NT2/D1 (cell line): ENCODE measurements around the gene MKLN1.

Source experiments
- DNase-seq: peaks from one replicate; pipeline ENCODE4 v3.0.0-alpha.2; 2011; ENCODE audit warnings: low read depth, low spot score
- H3K27me3 ChIP-seq: 2 replicates; pipeline ENCODE4 v1.6.0; 2011; ENCODE audit warnings: mild to moderate bottlenecking; ENCODE audit not compliant: insufficient read length, insufficient read depth
- H3K36me3 ChIP-seq: 2 replicates; pipeline ENCODE4 v1.6.1; 2011; ENCODE audit warnings: mild to moderate bottlenecking, low read length, mixed read lengths; ENCODE audit not compliant: insufficient read depth, insufficient read length
- H3K4me1 ChIP-seq: 2 replicates; pipeline ENCODE4 v1.5.1; 2011; ENCODE audit not compliant: insufficient read depth, insufficient read length
- H3K4me3 ChIP-seq: 2 replicates; pipeline ENCODE4 v1.5.1; 2011; ENCODE audit warnings: low read depth; ENCODE audit not compliant: insufficient read length
- H3K9ac ChIP-seq: 2 replicates; pipeline ENCODE4 v1.6.0; 2011; ENCODE audit warnings: low read depth; ENCODE audit not compliant: insufficient read length
- H3K9me3 ChIP-seq: 2 replicates; pipeline ENCODE4 v1.5.1; 2011; ENCODE audit warnings: mild to moderate bottlenecking, low read length; ENCODE audit not compliant: insufficient read depth
- SUZ12 ChIP-seq: IDR thresholded peaks from 2 replicates; pipeline ENCODE4 v1.6.1; 2011; ENCODE audit not compliant: insufficient read length, insufficient read depth; ENCODE audit errors: extremely low read depth
- YY1 ChIP-seq: IDR thresholded peaks from 2 replicates; pipeline ENCODE4 v1.6.1; 2011; ENCODE audit not compliant: insufficient read length, insufficient read depth
- ZNF274 ChIP-seq: IDR thresholded peaks from 2 replicates; pipeline ENCODE4 v1.6.1; 2011; ENCODE audit warnings: mild to moderate bottlenecking, low read depth, low read length

The MKLN1 gene

DNA sequence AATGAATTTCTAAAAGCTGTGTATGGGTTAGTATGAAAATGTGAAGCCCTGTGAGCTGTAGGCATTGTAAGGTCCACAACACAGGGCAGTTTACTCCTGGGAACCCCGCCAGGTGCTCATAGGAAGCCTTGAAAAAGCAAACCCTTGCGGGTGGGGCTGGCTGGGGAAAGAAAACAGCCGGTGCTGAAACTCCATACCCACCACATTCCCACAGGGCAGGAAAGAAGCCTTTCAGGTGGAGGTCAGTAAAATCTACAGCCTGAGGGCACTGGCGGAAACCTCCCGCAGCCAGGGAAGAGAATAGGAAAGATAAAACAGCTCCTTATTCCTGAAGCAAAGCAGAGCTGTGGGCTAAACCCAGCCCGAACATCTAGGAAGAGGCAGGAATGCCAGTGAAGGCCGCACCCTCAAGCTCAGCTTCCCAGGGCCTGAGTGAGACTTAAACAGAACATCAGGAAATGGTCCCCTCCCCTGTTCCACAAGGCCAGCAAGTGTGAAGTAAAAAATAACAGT lies 194.0 kb downstream of the MKLN1 start:
- no peak for DNase-seq
- no peak for TF ChIP-seq YY1
- Histone ChIP-seq H3K36me3 (peaks cover 20% of the 10 kb centered on the region), H3K27me3 (no peaks in the 10 kb centered on the region), H3K9ac (no peak overlapping the region), H3K9me3 (no peaks in the 10 kb centered on the region), H3K4me1 (peaks cover 10% of the 10 kb centered on the region), H3K4me3 (no peak overlapping the region)

DNA sequence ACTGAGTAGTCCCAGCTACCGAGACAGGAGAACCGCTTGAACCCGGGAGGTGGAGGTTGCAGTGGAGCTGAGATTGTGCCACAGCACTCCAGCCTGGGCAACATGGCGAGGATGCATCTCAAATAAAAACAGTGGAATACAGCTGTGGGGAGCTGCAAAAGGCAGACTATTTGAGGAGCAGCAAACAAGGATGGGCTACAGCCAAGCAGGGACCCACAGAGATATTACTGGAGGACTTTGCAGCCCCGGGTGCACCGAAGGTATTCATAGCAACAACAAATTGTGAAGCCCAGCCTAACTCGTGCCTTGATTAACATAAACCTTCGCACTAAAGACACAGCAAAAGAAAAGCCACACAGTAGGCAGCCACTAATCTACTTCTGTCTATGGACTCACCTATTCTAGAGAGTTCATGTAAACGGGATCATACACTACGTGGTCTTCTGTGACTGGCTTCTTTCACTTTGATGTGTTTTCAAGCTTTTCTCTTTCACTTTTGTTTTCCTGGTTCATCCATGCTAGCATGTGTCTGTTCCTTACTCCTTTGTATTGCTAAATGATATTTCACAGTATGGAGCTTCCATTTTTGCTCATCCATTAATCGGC lies 194.8 kb downstream of the MKLN1 start:
- Histone ChIP-seq H3K9me3 (no peaks in the 10 kb centered on the region), H3K4me3 (no peak overlapping the region), H3K4me1 (peaks cover 10% of the 10 kb centered on the region), H3K36me3 (peaks cover 16% of the 10 kb centered on the region), H3K9ac (no peak overlapping the region), H3K27me3 (no peaks in the 10 kb centered on the region)
- no peak for DNase-seq
- TF ChIP-seq SUZ12 (no peak), ZNF274 (no peak), YY1 (no peak)

GRCh38 chr7:131524115-131524514 lies 196.4 kb downstream of the MKLN1 start:
- no peak for DNase-seq

DNA sequence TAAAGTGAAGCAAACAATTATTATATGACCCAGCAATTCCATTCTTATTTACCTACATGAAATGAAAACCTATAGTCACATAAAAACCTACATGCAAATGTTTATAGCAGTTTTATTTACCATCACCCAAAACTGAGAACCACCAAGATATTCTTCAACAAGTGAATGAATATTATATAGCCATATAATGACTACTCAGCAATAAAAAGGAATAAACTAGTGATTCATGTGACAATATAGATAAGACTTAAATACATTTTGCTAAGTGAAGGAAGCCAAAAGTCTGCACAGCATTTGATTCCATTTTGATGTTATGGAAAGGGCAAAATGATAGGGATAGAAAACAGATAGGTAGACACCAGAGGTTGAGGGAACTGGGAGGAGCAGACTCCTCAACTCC lies 197.0 kb downstream of the MKLN1 start:
- no peak for TF ChIP-seq SUZ12
- no peak for TF ChIP-seq ZNF274
- TF ChIP-seq YY1 = no peak
- no peaks in the 10 kb centered on the region for H3K27me3 ChIP-seq
- no peak overlapping the region for H3K4me3 ChIP-seq
- H3K9me3 ChIP-seq = no peaks in the 10 kb centered on the region
- no peak overlapping the region for H3K9ac ChIP-seq
- no peak for DNase-seq
- peaks cover 14% of the 10 kb centered on the region for H3K4me1 ChIP-seq
- peaks cover 14% of the 10 kb centered on the region for H3K36me3 ChIP-seq

More at GRCh38 chr7:131524115-131524514, 196.4 kb downstream of the MKLN1 start:
- no peaks in the 10 kb centered on the region for H3K27me3 ChIP-seq
- H3K4me1 ChIP-seq = peaks cover 10% of the 10 kb centered on the region
- H3K36me3 ChIP-seq = peaks cover 12% of the 10 kb centered on the region
- H3K9me3 ChIP-seq = no peaks in the 10 kb centered on the region
- H3K9ac ChIP-seq = no peak overlapping the region
- H3K4me3 ChIP-seq = no peak overlapping the region
- TF ChIP-seq ZNF274 (no peak), SUZ12 (no peak), YY1 (no peak)

GRCh38 chr7:131525820-131526219 lies 198.1 kb downstream of the MKLN1 start:
- Histone ChIP-seq H3K4me3 (peak overlapping the region; percentile 5), H3K4me1 (peaks cover 19% of the 10 kb centered on the region), H3K27me3 (no peaks in the 10 kb centered on the region), H3K36me3 (peaks cover 15% of the 10 kb centered on the region), H3K9ac (no peak overlapping the region), H3K9me3 (no peaks in the 10 kb centered on the region)
- DNase-seq = no peak
- TF ChIP-seq YY1 = no peak
- no peak for TF ChIP-seq ZNF274
- TF ChIP-seq SUZ12 = no peak

DNA sequence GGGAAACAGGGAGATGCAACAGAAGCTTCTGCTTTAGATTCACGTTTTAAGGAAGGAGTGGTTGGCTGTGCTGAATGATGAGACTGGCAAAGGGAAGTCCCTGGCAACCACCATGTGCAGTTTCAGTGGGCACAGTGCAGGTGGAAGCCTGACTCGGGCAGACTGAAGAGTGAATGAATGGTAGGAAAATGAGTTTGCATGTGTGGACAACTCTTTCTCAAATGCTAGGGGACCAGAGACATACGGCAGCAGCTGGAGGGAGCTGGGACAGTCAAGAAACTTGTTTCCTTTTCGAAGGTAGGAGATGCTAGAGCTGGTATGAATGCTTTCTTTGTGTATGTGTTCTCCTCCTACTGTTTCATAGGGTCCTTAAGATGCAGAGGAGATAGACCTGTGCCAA lies 199.8 kb downstream of the MKLN1 start:
- TF ChIP-seq ZNF274 = no peak
- TF ChIP-seq SUZ12 = no peak
- TF ChIP-seq YY1 = no peak
- peaks cover 17% of the 10 kb centered on the region for H3K4me1 ChIP-seq
- no peak for DNase-seq
- no peak overlapping the region for H3K9ac ChIP-seq
- no peaks in the 10 kb centered on the region for H3K9me3 ChIP-seq
- H3K36me3 ChIP-seq = peaks cover 23% of the 10 kb centered on the region
- no peak overlapping the region for H3K4me3 ChIP-seq
- H3K27me3 ChIP-seq = no peaks in the 10 kb centered on the region

DNA sequence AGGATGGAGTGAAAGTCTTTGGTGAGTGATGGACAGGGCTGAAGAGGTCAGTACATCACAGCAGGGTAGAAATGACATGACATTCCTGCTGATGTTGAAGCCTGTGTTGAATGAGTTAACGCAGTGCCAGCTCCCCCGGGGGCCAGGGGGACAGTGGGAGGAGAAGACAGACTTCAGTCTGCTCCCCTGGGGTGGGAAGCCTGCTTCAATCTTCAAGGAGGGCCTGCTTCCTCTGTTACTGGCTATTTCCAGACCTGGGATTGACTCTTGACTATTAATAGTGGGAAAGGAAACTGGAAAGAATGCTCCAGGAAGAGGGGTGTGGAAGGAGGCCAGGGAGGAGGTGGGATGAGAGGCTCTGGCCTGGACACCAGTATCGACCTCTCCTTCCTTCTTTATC lies 201.5 kb downstream of the MKLN1 start:
- H3K27me3 ChIP-seq = no peaks in the 10 kb centered on the region

More for the DNA sequence above, 201.5 kb downstream of the MKLN1 start:
- H3K36me3 ChIP-seq = peaks cover 40% of the 10 kb centered on the region
- no peak overlapping the region for H3K4me3 ChIP-seq
- DNase-seq = no peak
- no peaks in the 10 kb centered on the region for H3K9me3 ChIP-seq
- peaks cover 17% of the 10 kb centered on the region for H3K4me1 ChIP-seq
- no peak overlapping the region for H3K9ac ChIP-seq
- TF ChIP-seq ZNF274 (no peak), YY1 (no peak), SUZ12 (no peak)
